OCI-LY3 (cell line): ENCODE data around the gene USP19.

Source experiments
- CTCF ChIP-seq: fragments of 200-600, 300-600 bp; sonication (generic); IDR thresholded peaks from 2 replicates; pipeline ENCODE4 v1.5.1; 2014; ENCODE audit warnings: antibody characterized with exemption, low read length, low read depth
- EZH2phosphoT487 ChIP-seq: fragments of 200-600 bp; shearing (Covaris generic); IDR thresholded peaks from 2 replicates; pipeline ENCODE4 v1.6.1; 2018; ENCODE audit warnings: antibody characterized with exemption, mixed run types, low read depth

GRCh38 chr3:49098429-49098828 is 22.2 kb downstream of the USP19 start:
- TF ChIP-seq CTCF (no peak), EZH2phosphoT487 (no peak)
